GM21360 (cell line): Measurements from ENCODE around the gene VGLL1.

Source experiments
- ATAC-seq: cut with Tn5 transposase; IDR thresholded peaks from one replicate; pipeline ENCODE4 v1.9.1; 2021; ENCODE audit warnings: mild to moderate bottlenecking, moderate library complexity; ENCODE audit not compliant: unreplicated experiment

The VGLL1 gene

GRCh38 chrX:136551410-136551809, 19.4 kb downstream of the VGLL1 start:
- ATAC-seq: no peak

GRCh38 chrX:136555694-136556093, 23.7 kb downstream of the VGLL1 start:
- no peak for ATAC-seq

DNA sequence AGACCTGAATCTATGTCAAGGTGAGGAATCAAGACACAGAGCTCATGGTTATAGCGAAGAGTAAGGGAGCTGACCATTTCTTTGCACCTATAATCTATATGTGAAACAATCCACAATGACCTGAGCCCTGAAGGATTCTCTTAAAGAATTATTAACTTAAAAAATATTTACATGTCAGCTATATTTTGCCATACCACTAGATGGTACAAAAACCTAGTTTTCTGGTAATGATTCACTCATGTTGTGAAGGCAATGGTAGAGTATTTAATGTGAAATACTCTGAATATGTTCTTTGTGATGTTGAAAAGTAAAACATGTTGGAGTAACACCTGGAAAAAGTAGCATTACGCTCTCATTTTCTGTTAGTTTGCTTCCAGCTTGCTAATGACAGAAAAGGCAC, 40.0 kb downstream of the VGLL1 start:
- no peak for ATAC-seq

GRCh38 chrX:136574548-136574947, 42.5 kb downstream of the VGLL1 start:
- no peak for ATAC-seq

- ATAC-seq: peak; percentile 95
Observed at GRCh38 chrX:136577552-136577951, 45.5 kb downstream of the VGLL1 start.

DNA sequence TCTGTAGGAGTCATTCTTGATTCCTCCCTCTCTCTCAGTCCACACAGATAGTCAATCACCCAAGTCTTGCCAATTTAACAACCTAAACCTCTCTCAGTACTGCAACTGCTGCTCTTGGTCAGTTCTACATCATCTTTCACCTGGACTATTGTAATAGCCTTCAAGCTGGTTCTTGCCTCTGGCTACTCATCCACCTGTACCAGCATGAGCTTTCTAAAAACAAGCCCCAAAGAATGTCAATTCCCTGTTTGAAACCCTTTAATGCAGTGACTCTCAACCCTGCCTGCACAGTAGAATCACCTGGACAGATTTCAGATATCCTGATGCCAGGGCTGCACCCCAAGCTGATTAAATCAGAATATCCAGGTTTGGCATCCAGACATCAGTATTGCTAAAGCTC, 48.3 kb downstream of the VGLL1 start:
- ATAC-seq: no peak

- no peak for ATAC-seq
Observed at GRCh38 chrX:136582624-136583023, 50.6 kb downstream of the VGLL1 start.

DNA sequence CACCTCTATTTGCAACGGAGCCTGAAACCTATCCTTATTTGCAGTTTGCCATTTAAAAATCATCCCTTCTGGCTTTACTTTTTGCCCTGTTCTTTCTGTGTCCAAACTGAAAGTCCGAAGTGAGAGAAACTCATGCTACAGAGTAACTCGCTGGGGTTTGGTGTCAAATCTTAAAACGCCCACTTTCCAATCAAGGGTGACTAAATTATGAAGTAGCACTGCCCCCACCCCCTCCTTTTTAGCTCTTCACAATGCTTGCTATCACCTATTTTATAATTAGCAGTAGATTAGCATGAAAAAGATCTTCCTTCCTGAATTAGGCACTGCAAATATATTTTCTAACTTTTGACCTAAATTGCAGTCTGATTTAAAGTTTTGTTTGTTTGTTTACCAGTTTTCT, 52.5 kb downstream of the VGLL1 start:
- no peak for ATAC-seq

- ATAC-seq: no peak
Observed at GRCh38 chrX:136585262-136585661, 53.2 kb downstream of the VGLL1 start.

- ATAC-seq: no peak
Observed at GRCh38 chrX:136585960-136586359, 53.9 kb downstream of the VGLL1 start.

GRCh38 chrX:136586386-136586785, 54.4 kb downstream of the VGLL1 start:
- ATAC-seq: no peak

- ATAC-seq: no peak
Observed at GRCh38 chrX:136587532-136587931, 55.5 kb downstream of the VGLL1 start.

DNA sequence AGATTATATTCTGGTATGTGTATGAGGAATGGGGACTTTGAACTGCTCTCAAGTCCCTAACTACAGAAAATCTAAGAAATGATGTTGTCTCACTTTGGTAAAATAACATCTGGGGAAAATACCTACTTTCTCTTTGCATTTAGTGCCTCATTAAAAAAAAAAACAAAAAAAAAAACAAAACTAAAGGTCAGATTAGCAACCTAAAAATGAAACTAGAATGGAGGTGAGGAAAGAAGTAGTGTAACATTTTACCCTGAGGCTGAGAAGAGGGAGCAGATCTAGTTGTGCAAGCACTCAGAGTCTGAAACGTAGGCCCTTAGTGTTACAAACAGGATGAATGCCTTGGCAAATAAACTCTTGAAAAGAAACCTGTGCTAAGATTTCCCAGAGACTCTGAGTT, 56.0 kb downstream of the VGLL1 start:
- no peak for ATAC-seq

DNA sequence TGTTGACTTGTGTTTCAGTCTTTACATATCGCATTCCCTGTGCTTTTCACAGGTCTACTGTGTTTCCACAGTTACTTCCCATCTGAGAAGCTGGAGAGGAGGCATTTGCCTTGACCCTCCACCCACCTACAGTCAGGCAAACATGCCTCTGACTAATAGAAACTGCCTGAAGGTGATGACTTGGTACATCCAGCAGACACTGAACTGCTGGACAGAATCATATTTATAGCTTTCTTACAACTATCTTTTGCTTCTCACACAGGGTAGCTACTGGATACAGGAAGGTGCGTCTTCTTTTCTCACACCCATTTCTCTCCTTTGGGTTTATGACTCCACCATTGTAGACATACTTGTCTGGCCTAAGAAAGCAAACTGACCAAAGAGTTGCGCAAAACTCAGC, 58.0 kb downstream of the VGLL1 start:
- no peak for ATAC-seq

DNA sequence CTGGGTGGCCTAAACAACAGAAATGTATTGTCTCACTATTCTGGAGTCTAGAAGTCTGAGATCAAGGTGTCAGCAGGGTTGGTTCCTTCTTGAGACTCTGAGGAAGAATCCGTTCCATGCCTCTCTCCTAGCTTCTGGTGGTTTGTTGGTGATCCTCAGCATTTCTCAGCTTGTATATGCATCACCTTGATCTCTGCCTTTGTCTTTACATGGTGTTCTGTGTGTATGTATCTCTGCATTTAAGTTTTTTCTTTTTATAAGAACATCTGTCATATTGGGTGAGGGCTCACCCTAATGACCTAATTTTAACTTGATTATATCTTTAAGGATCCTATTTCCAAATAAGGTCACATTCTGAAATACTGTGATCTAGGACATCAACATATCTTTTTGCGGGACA, 65.3 kb downstream of the VGLL1 start:
- ATAC-seq: no peak

GRCh38 chrX:136597954-136598353, 65.9 kb downstream of the VGLL1 start:
- ATAC-seq: no peak

DNA sequence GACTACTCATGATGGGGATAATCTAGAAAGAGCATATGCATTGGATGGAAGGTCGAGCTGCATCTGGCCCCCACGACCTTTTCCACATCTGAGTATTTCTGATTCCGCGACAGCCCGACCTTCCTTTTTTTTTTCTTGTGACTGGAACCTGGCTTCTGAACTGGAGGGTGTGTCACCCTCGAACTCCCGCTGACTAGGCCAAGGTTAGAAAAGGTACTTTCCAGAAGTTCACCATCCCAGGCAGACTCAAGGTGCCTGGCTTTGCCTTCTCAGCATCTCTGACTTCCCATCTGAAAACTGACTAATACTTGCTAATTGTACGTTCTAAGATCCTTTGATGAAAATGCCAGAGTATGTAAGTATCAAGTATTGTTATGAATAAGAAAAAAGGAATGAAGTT, 66.6 kb downstream of the VGLL1 start:
- no peak for ATAC-seq

DNA sequence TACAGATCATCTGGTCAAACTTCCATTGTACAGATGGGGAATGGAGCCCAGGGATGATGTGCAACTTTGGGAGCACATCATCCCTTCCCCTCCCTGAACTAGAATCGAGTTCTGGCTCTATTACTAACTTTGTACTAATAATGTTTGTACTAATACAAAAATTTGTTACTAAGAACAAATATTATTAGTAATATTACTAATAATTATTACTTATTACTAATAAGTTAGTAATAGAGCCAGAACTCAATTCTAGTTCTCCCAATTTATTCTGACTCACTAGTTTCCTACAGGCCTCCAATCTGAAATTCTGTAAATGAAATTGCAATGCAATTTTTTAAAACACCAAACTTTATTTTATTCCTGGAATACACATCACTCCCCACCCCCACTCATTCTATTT, 68.0 kb downstream of the VGLL1 start:
- no peak for ATAC-seq
